ENCODE measurements around the gene UST.

DNA sequence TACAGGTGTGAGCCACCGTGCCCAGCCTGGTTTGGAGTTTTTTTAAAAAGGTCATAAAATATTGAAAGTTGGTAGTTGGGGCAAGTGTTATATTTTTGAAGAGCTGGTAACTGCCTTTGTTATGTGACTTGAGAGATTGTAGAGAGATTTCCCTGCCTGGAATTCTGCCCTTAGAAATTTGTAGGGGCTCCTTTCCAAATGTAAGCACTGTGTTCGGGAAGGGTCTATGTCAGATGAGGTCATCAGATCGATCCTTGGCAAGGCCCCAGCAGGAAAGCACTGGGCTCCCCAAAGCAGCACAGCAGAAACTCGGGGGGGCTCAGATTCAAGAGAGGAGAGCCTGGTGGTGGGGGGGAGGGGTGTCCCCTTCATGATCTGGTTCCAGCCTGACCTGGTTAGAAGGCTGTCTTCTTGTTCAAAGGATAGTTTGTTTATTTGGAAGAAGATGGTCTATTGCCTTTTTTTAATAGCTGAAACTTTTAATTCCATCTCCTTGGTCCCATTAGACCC, 220.2 kb downstream of the UST start:
- TF ChIP-seq, protein P1, sequence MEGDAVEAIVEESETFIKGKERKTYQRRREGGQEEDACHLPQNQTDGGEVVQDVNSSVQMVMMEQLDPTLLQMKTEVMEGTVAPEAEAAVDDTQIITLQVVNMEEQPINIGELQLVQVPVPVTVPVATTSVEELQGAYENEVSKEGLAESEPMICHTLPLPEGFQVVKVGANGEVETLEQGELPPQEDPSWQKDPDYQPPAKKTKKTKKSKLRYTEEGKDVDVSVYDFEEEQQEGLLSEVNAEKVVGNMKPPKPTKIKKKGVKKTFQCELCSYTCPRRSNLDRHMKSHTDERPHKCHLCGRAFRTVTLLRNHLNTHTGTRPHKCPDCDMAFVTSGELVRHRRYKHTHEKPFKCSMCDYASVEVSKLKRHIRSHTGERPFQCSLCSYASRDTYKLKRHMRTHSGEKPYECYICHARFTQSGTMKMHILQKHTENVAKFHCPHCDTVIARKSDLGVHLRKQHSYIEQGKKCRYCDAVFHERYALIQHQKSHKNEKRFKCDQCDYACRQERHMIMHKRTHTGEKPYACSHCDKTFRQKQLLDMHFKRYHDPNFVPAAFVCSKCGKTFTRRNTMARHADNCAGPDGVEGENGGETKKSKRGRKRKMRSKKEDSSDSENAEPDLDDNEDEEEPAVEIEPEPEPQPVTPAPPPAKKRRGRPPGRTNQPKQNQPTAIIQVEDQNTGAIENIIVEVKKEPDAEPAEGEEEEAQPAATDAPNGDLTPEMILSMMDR (IDR thresholded peaks at IDR 0.05; ENCODE audit: control extremely low read depth in 1 of 3, insufficient read depth in 1 of 3, low read depth in 1 of 3, low read length in 3 of 3) = no peak
- TF ChIP-seq POLR2A (IDR thresholded peaks at IDR 0.05; ENCODE audit: control extremely low read depth in 1 of 2, low read depth in 2 of 2, low read length in 2 of 2) (no peak), EP300 (IDR thresholded peaks at IDR 0.05; ENCODE audit: borderline replicate concordance in 1 of 2, low read depth in 2 of 2, low read length in 2 of 2) (no peak), RFX5 (IDR thresholded peaks at IDR 0.05; ENCODE audit: borderline replicate concordance, low read depth, low read length) (no peak), TAF1 (IDR thresholded peaks at IDR 0.05; ENCODE audit: low read depth, low read length) (no peak), POLR2AphosphoS5 (IDR thresholded peaks at IDR 0.05; ENCODE audit: low read depth, low read length) (no peak)
- TF ChIP-seq, protein P2, sequence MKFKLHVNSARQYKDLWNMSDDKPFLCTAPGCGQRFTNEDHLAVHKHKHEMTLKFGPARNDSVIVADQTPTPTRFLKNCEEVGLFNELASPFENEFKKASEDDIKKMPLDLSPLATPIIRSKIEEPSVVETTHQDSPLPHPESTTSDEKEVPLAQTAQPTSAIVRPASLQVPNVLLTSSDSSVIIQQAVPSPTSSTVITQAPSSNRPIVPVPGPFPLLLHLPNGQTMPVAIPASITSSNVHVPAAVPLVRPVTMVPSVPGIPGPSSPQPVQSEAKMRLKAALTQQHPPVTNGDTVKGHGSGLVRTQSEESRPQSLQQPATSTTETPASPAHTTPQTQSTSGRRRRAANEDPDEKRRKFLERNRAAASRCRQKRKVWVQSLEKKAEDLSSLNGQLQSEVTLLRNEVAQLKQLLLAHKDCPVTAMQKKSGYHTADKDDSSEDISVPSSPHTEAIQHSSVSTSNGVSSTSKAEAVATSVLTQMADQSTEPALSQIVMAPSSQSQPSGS (IDR thresholded peaks at IDR 0.05; ENCODE audit: low read length) = no peak

All from H1 (cell line).